ENCODE results near the gene MRPL36. TPM values are rescaled to one million over a fixed set of nuclear protein-coding genes. Genes with fewer than 3 reads are reported as not detected.

MRPL36 gene
- total RNA-seq (2022; extraction: Qiagen RNA extraction; ENCODE audit: low read depth) = 95.0 to 124 TPM (median 118 TPM) in 5 replicates

GRCh38 chr5:1799602-1800471 lies at the start of gene MRPL36:
Gene MRPL36, minus strand, starts transcription at chr5:1799837. Its CDS starts 902 bp downstream, at chr5:1798935.

GRCh38 chr5:1801222-1801966 lies 1.8 kb upstream of the MRPL36 start, which contains the start of gene NDUFS6:
Gene NDUFS6, plus strand, starts transcription at chr5:1801407. Its CDS starts 11 bp downstream, at chr5:1801418.

Other genes with a start within 250 kb of the MRPL36 start
- gene NDUFS6, start 1.6 kb upstream of the MRPL36 start, total RNA-seq (2022; extraction: Qiagen RNA extraction; ENCODE audit: low read depth) = 106 to 125 TPM (median 111 TPM) in 5 replicates
- gene IRX4, start 83.1 kb upstream of the MRPL36 start, total RNA-seq (2022; extraction: Qiagen RNA extraction; ENCODE audit: low read depth) = 0.25 to 0.53 TPM (median 0.45 TPM) in 5 replicates